K562 (cell line): ENCODE results near the gene ADAM10. TPM values are rescaled to one million over a fixed set of nuclear protein-coding genes. Genes with fewer than 3 reads are reported as not detected.

Experiments used
- FOXP4 ChIP-seq: sonication (generic); formaldehyde crosslinking; IDR thresholded peaks from 2 replicates; pipeline ENCODE4 v1.8.0; 2022; ENCODE audit warnings: mild to moderate bottlenecking, missing genetic modification reagents, borderline replicate concordance
- KAT2B ChIP-seq: IDR thresholded peaks from one replicate; pipeline ENCODE4 v1.6.1; 2012; ENCODE audit warnings: low read depth, mild to moderate bottlenecking, control low read depth, inconsistent platforms, low read length, moderate library complexity
- MLX ChIP-seq, 2 experiments: fragments of 450-650 bp in 1 of 2; sonication (generic) in 1 of 2; formaldehyde crosslinking; conservative IDR thresholded peaks; 2 replicates each; pipeline versions ENCODE4 v1.4.0 to v1.8.1; 2020 to 2022; ENCODE audit warnings: mild to moderate bottlenecking in 1 of 2, missing genetic modification reagents in 1 of 2
- PATZ1 ChIP-seq: fragments of 250-450 bp; sonication (Bioruptor Pico); IDR thresholded peaks from 2 replicates; pipeline ENCODE4 v1.5.0; 2020; ENCODE audit warnings: mild to moderate bottlenecking, borderline replicate concordance
- SIRT6 ChIP-seq: IDR thresholded peaks from one replicate; pipeline ENCODE4 v1.6.1; 2012; ENCODE audit warnings: low read depth, mild to moderate bottlenecking, control low read depth, inconsistent platforms, low read length, moderate library complexity
- ZNF274 ChIP-seq: IDR thresholded peaks from 2 replicates; pipeline ENCODE4 v1.6.1; 2011; ENCODE audit warnings: low read depth, mild to moderate bottlenecking, low read length, moderate library complexity, borderline replicate concordance
- ZNF3 ChIP-seq: fragments of 250-450 bp; sonication (Bioruptor Pico); IDR thresholded peaks from 2 replicates; pipeline ENCODE4 v1.5.0; 2021; ENCODE audit warnings: mild to moderate bottlenecking, moderate library complexity
- polyA plus RNA-seq, 8 experiments: library from polyadenylated mRNA; depleted of rRNA in 4 of 8; stranded (reverse) in 5 of 8; unstranded in 3 of 8; fragments of >200 nt; fragmentation: Nextera tagmentation in 2 of 8; fragmentation: Illumina TruSeq in 1 of 8; extraction: Ambion mirVana in 2 of 8; extraction: Trizol in 1 of 8; gene quantifications; 2 replicates each; pipeline versions ENCODE4 v1.2.1 to v1.2.3, GENCODE V29; 2011 to 2014; ENCODE audit warnings: inconsistent platforms in 1 of 8, missing spikeins in 1 of 8
- total RNA-seq, 7 experiments: library from RNA; depleted of rRNA in 6 of 7; stranded (reverse); fragments of >200 nt in 6 of 7; fragmentation: Illumina TruSeq in 2 of 7; extraction: Trizol in 2 of 7; gene quantifications; 2 replicates each; pipeline versions ENCODE4 v1.2.1 to v1.2.3, GENCODE V29; 2011 to 2021; ENCODE audit warnings: low replicate concordance in 1 of 7

ADAM10 gene
- total and polyA plus RNA-seq, 9 of the 15 experiments (the other 6 are each of a cell fraction or from before 2014, with no cell fraction given) = 11.9 to 152 (median 57.3) TPM

- TF ChIP-seq MLX (CRISPR knock-in tag; conservative IDR thresholded peaks at IDR 0.05) (no peak), KAT2B (no peak), ZNF3 (CRISPR knock-in tag) (no peak), PATZ1 (CRISPR knock-in tag) (no peak), SIRT6 (no peak), FOXP4 (no peak), ZNF274 (no peak)
Measured at GRCh38 chr15:58554758-58555157, 194.7 kb downstream of the ADAM10 start (continued).
